Fibroblast of upper back skin (primary cell): Measurements from ENCODE around the gene HOXC4.

Source experiments
- DNase-seq: peaks from one replicate; pipeline ENCODE4 v3.0.0-alpha.2; 2013

The HOXC4 gene

GRCh38 chr12:54016051-54016450, 37.6 kb upstream of the HOXC4 start:
- DNase-seq, result no peak

DNA sequence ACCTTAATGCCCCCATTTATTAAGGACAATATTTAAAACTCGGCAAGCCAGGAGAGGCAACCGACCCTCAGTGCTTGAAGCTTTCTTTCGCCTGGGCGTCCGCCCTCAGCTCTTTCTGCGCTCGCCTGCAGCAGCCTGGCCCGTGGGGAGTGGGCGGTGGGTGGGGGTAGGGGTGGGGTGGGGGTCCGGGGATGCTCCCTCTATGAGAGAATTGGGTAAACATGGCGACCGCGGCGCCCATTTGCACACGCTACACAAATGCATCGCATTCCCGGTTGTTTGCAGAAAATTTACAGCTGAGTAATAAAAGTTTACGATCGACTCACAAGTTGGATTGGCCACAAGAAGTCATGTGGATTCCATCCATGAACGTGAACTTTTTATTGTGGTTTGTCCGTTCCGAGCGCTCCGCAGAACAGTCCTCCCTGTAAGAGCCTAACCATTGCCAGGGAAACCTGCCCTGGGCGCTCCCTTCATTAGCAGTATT, 37.1 kb upstream of the HOXC4 start:
- peak; percentile 95 for DNase-seq

DNA sequence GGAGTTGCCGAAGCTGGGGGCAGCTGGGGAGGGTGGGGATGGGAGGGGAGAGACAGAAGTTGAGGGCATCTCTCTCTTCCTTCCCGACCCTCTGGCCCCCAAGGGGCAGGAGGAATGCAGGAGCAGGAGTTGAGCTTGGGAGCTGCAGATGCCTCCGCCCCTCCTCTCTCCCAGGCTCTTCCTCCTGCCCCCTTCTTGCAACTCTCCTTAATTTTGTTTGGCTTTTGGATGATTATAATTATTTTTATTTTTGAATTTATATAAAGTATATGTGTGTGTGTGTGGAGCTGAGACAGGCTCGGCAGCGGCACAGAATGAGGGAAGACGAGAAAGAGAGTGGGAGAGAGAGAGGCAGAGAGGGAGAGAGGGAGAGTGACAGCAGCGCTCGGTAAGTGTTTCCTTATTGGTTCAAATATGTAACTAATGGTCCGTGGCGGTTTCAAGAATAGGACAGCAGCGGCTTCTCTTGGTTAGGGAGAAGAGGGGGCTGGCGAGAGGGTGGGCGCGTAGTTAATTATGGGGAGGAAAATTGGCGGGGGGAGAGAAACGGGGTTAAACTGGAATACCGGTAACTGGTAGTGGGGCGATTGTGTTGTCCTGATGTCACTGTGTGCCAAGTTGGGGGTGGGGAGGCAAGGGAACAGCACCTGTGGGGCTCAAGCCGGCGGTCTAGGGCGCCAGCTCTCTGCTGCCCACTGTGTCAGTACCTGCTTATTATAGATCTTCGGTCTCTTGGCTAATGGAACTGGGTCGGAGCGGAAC, 36.4 kb upstream of the HOXC4 start:
- DNase-seq, result peak; percentile 67

- DNase-seq, result peak; percentile 98
Measured at GRCh38 chr12:54017878-54018467, 35.7 kb upstream of the HOXC4 start.

- DNase-seq, result peak; percentile 82
Measured at GRCh38 chr12:54018468-54018984, 35.1 kb upstream of the HOXC4 start.

DNA sequence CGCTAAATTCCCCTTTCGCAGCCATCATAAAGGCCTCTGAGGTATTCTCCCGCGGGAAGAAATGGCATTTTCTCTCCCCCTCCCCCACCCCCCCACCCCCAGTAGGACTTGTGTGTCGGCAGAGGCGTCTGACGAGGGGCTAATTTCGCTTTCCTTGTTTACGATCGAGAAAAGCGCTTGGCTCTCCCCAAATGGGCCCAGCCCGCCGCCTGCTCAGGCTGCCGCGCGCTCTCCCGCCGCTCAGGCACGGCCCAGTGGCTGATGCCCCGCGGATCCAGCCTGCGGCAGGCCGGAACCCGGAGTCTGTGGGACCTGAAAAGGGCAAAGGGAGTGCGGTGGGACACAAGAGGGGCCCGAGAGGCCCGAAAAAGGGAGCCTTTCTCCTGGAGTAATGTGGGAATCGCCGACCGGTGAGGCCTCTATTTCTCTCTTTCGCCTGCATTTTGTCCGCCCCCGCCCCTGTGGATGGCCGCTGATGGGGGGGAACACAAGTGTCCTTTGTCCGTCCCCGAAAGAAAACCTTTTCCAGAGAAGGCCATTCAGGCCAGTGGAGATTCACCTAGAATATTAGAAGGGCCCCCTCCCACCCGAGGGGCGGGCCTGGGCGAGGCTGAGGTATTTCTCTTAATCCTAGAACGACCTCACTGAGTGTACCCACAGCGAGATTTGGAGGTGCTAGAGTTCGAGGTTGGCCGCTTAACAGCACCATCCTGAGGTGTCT, 34.4 kb upstream of the HOXC4 start:
- peak; percentile 73 for DNase-seq

DNA sequence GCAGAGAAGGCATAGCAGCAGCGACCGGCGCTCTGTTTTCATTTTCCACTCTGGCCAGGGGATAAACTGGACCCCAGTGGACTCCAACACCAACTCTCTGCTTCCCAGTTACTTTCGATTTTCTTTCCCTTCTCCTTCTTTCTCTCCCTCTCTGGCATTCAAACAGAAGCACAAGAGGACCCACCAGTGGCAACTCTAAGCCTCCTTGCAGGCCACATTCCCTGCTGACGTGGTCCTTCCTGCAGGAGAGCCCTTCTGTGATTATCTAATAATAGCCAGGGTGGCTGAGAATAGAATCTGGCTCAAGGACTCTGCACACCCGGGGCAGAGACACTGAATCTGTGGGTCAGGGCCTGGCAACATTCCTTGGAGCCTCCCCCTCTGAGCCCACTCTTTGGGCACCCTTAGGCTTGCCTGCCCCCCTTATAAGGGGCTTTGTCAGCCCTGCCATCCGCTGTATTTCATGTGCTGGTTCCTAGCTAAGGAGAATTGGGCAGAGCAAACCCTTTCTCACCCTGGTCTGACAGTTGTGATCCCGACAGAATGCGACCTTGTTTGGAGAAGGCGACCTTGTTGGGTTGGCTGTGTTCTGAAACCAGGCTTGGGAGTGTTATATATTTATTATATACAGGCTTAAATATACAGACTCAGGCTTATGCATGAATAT, 33.6 kb upstream of the HOXC4 start:
- peak; percentile 71 for DNase-seq

DNA sequence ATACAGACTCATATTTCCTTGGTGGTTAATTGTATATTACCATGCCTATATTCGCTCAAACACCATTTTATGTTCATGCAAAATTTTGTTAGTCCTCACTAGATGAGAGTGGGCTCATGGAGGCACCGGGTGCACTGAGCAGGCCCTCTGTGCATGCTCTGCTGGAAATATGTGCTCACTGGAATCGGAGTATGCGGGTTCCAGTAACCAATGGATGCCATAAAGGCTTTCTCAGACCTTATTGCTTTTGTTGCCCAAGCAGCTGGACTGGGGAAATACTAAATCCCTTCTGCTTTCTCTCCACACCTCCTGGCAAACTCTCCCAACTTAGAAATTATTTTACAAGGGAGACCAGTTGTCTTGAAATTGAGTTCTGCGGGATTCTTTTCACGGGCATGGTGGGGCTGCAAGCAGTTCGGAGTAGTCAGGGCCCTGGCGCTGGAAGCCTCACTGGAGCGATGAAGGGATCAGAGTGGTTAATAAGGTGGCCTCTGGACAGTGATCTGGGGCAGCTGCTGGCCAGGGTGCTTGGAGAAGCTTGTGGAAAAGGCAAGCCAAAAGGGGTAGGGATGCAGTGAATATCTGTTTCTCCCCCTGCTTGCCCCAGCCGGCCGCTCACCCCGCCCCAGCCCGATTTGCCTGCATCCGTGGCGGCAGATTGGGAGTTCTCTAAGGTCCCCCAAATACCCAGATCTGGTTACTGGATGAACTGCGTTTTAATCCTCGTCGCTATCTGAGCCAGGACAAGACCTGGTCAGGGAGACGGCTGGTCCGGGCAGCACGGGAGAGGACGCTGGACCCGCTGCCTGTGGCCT, 32.8 kb upstream of the HOXC4 start:
- DNase-seq, result no peak

- DNase-seq, result peak; percentile 46
Measured at GRCh38 chr12:54021432-54022013, 32.1 kb upstream of the HOXC4 start.

DNA sequence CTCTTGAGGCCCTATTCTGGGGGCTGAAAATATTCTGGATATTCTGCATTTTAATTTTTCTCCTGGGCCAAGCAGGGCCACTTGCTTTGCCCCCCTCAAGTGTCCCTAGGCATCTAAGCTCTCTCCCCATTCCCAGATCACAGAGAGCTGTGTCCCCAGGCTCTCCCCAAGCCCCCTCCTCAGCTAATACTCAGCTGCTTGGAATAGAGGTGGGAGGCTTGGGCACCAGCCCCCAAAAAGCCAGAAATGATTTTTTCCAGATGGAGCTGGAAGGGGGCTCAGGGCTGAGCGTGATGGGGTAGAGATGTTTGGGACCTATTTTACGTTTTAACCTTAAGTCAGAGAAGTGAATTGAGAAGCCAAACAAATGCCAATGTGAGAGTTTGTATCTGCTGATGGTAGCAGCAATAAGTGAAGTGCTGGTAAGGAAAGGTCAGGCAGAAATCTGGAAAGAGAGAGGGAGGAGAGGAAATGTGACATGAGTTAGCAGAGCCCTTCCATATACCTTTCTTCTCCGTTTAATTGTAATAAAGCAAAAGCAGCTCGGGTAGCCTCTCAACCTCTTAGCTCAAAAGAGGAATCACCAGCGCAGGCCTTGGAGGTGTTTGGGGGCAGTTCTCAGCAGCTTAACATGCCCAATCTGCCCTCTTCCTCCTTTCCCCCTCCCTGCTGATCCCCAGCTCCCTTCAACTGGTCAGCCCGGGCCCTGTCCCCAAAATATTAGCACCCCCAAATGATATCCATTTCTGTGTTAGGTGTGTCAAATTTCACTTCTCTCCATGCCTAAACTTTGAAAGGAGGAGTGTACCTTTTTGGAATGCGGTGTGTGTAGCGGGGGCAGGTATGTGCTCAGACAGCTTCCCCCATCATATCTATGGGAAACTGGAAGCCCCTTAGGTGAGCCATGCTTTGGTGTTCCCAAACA, 30.4 kb upstream of the HOXC4 start:
- no peak for DNase-seq

DNA sequence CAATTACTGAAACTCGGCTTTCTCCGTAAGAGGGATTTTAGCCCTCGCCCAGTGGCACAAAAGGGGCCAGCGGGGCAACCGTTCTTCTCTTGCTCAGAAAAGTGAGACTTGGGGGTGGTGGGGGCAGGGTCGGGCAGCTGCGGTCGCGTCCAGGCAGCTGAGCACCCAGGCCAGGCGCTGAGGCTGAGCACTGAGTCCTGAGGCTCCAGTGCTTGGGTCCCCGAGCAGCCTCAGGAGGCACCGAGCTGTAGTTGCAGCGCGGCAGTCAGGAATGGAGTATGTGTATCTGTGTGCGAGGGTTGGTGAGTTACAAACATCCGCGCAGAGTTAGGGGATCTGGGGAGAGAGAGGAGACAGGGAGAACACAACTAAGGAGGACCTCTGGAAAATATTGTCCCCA, 29.5 kb upstream of the HOXC4 start:
- DNase-seq, result no peak

DNA sequence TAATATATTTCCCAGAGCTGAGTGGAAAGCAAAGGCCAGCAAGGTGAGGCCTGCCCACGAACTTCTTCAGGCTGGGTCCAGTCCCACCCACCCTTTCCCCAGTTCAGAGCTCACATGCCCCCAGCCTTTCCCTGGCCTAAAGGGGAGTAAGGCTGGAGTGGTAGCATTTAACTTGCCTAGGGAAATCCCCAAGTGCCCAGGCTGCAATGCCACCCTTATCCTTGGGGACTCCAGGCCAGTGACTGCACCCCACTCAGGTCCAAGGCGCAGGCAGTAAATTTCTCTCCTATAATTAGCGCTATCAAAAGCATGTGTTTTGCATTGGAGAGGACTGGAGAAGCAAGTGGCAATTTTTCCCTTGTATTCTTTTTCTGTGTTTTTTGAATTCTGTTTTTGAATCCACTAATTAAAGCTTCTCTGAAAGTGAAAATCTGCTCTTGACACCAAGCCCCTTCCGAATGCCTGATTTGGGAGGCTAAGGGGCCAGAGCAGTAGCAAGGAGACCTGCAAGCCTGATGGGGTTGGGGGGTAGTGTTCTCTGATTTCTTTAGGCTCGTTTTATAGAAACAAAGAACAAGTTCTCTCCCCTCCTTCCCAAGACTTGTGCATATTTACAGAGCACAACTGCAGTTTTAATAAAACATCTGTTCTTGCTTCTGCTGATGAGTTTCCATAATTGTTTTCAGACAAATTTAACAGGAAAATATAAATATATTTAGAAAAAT, 28.9 kb upstream of the HOXC4 start:
- DNase-seq, result no peak

DNA sequence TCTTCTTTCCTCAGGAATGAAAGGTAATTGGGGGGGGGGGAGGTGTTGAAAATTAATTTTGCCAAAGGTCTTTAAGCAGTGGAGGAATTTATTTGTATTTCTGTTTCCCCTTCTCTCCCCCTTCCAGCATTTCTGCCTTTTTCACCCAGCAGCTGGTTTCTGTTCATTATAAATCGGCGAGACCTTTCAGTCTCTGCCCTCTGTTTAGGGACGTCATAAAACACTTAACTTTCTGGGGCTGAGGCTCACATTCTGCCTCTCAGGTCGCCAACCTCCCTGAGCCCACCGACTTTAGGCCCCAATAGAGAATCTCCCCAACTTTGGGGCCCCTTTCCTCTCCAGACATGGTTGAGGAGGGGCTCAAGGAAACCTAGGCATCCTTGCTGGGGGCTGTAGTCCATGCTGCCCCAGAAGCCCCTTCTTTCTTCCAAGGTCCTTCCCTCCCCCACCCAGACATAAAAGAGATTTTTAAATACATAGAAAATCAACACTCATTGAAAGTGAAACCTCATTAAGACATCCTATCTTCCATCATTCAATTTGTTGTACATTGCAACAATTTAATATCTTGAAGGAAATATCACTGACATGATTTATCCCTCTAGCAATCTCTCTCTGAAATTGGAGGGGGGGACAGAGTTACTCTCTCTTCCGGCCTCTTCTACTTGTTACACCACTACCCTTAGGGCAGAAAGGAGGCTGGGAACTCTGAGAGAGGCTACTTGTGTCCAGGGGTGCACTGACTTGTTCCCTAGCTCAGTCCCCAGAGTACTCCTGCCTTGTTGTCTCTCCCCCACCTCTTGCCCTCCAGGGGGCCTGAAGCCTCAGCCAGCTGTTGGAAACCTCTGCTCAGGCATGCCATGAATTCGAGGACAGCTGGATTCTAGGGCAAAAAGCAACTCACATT, 27.9 kb upstream of the HOXC4 start:
- DNase-seq, result peak; percentile 67

DNA sequence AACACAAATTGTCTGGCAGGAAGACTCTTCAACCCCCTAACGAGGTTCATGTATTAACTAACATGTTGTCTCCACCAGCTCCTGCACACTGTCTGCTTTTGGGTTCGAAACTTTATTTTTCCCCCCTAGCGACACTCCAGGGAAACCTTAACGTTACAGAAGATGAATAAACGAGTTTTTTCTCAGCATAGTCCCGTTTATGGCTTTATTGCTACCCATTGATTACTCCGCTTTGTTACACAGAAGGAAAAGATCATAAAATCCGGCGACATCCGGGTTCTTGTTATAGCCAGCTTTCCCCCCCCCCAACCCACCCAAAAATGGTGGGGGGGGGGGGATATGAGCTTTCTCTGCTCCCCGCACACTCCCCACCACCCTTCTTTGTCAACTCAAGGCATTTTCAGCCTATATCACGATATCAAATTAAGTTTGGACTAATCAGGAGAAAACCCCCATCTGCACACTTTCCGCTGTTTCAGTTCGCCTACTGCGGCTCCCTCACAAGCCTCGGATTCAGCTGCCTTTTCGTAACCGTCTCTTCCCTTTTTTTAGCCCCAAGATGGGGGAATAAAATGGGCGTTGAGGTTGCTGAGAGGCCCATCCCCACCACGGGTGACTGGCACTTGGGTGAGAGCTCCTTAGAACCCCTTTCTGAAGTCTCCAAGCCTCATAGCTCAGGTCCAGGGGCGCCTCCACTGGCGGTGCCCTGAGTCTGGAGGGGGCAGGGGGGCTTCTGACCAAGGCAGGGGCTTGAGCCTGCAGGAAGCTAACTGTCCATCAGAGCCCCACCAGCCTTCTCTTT, 26.8 kb upstream of the HOXC4 start:
- DNase-seq, result no peak

- DNase-seq, result no peak
Measured at GRCh38 chr12:54027442-54027786, 26.2 kb upstream of the HOXC4 start.

DNA sequence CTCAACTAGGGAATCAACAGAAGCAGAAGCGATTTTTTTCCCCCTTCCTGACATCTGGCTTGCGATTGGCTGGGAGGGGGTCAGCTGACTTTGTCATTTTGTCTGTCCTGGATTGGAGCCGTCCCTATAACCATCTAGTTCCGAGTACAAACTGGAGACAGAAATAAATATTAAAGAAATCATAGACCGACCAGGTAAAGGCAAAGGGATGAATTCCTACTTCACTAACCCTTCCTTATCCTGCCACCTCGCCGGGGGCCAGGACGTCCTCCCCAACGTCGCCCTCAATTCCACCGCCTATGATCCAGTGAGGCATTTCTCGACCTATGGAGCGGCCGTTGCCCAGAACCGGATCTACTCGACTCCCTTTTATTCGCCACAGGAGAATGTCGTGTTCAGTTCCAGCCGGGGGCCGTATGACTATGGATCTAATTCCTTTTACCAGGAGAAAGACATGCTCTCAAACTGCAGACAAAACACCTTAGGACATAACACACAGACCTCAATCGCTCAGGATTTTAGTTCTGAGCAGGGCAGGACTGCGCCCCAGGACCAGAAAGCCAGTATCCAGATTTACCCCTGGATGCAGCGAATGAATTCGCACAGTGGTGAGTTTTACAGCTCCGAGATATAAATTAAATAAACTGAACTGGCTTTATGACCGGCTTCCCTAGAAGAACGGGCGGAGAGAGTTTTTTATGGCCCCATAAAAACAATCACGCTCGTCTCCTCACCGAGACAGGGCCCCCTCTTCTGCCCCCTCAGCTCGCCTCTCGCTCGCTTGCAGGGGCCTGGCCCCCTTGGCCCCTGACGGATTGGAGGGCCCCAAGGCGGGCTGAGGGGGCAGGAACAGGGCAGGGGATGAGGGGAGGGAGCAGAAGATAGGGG, 25.1 kb upstream of the HOXC4 start, which contains the start of gene HOXC6:
Gene HOXC6, plus strand, starts transcription at position 127 of the 888 bp plus-strand sequence. Its CDS starts 82 bp downstream, at position 209.
- peak; percentile 78 for DNase-seq
